GM10266 (cell line): ENCODE results near the gene PHOX2A.
A peak's percentile ranks its signal among the peaks of the same experiment; 100 is the strongest.

Experiments used
- DNase-seq: peaks from one replicate; pipeline ENCODE4 v3.0.0; 2012; ENCODE audit errors: extremely low spot score
- CTCF ChIP-seq: IDR thresholded peaks from 2 replicates; pipeline ENCODE4 v1.5.1; 2012; ENCODE audit warnings: mild to moderate bottlenecking, low read depth; ENCODE audit not compliant: control insufficient read depth, insufficient read depth; ENCODE audit errors: missing control alignments

PHOX2A gene

GRCh38 chr11:72224564-72225410 lies 19.2 kb downstream of the PHOX2A start, which contains the start of gene INPPL1:
INPPL1 (plus strand) TSS chr11:72224767; CDS start chr11:72224985, 218 bp downstream.
- no peak for TF ChIP-seq CTCF
- DNase-seq: peak; percentile 50

DNA sequence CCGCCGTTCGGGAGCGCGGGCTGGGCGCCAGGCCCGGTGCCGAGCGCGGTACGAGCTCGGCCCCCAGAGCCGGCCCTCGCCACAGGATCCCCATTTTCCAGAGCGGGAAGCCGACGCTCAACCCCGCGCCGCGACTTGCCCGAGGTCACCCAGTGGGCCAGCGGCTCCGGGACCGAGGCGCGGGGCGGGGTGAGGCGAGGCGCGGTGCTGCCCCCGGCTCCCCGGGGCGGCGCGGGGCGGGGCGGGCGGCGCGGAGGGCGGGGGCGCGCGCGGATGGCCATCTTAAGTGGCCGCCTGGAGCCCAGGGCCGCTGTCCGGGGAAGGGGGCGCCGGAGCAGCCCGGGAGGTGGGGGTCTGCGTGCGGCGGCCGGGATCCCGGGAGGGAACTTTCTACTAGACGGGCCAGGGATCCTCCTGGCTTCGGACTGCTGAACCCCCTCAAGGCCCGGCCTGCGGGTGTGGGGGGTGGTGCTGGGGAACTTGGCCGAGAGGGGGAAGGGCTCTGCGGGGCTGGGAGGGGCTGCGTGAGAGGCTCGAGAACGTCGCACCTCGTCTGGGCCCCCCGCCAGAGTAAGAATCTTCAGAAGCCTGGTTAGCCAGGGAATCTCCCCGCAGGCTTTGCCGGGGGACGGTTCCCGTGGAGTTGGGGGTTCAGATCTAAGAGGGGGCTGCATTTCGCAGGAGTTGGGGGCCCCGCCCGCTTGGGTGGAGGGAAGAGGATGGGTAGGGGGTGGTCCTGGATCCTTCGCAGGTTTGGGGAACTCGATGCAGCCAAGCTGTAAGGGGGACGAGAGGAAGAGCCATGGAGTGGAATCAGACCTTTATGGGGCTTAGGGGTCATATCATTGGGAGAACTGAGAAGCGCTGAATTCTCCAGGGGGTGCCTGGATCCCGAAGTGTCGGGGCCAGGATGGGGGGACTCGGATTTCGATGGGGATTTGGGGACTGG lies 20.1 kb downstream of the PHOX2A start:
- DNase-seq: peak; percentile 83
- no peak for TF ChIP-seq CTCF

DNA sequence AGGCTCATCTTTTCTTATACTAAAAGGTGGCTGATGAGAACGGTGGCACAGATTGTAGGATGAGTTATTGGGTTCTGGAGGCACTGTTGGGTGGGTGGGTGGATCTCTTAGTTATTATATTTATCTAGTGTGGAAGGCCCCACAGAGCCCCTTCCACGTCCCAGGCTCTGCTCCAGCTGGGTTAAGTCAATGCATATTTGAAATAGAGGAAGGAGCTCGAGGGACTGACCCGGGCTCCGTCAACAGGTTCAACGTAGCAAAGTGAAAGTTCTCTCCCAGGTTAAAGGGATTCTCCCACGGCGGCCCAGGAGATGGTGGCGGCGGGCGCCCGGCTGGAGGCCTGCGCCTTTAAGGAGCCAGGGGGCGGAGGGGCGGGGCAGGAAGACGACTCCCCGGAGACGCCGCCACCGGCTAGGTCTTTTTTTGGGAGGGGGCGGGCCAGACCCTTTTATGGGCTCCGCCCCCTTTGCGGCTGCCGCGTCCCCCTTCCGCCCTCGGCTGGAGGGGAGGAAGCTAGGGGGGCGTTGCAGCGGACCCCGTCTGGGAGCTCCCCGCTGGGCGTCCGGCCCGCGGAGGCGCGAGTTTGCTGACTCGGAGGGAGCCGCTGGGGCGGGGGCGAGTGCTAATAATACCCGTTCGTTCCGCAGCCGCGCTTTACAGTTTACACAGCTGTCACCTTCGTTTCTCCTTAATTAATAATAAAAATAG lies 20.9 kb downstream of the PHOX2A start:
- peak; percentile 93 for DNase-seq
- TF ChIP-seq CTCF: no peak

DNA sequence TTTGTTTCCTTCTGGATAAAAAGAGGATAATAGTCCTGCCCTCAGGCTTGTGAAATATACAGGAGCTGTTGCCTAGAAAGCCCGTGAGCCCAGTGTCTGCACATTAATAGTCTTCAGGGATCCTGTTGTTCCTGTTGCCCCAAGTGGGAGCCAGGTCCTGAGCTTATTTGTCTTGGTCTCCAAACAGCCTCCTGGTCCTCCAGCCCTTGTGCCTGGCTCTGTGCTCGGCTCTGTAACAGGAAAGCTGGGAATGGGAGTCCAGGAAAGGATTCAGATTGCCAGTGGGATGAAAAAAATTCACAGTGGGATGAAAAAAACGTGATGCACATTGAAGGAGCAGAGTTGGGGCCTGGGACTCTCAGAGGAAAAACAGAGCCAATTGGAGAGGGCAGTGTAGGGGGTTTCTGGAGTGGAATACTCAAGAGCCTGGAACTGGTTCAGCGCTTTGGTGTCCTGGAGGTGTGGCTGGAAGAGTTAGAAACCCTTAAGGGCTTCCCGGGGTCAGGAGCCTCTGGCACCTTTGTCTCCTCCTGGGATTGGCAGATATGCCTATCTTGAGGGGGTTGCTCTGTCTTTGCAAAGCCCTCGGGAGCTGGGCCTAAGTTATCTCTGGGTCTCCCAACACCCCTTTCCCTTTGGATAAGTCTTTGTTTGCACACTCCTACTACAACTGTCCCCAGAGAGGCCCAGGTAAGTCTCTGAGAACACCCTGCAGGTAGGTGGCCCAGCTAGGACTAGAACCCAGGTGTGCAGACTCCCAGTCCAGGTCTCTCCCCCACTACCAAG lies 21.7 kb downstream of the PHOX2A start:
- no peak for TF ChIP-seq CTCF
- DNase-seq: peak; percentile 8

DNA sequence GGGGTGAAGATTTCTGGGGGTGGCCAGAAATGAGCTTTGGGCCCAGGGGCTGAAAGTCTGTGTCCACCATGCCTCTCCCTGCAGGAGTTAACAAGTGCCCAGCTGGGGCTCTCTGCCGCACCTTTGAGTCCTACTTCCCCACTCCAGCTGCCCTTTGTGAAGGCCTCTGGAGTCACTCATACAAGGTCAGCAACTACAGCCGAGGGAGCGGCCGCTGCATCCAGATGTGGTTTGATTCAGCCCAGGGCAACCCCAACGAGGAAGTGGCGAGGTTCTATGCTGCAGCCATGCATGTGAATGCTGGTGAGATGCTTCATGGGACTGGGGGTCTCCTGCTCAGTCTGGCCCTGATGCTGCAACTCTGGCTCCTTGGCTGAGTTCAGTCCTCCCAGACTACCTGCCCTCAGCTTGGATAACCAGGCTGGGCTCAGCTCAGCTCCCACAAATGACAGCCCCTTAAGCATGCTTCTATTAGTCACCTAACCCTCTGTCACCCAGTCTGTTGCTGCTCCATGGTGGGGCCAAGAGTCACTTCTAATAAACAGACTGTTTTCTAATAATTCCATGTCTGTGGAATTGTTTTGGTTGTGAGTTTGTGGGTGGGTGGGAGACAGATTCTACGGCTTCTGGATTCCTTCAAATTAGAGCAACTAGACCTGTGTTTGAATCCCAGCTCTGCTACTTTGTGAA lies 22.4 kb downstream of the PHOX2A start:
- no peak for TF ChIP-seq CTCF
- DNase-seq: no peak
